AML-193 (cell line): ENCODE results near the gene UBAP1L.

Experiments used
- DNase-seq, 2 experiments: peaks; one replicate each; lab custom pipeline; 2025; lab: John Stamatoyannopoulos, UW

The UBAP1L gene

GRCh38 chr15:65066635-65067316, 48.2 kb downstream of the UBAP1L start:
- DNase-seq = no peak

- no peak for DNase-seq
Observed at GRCh38 chr15:65066001-65066634, 48.9 kb downstream of the UBAP1L start.

GRCh38 chr15:65062726-65063125, 52.3 kb downstream of the UBAP1L start:
- DNase-seq = no peak

- no peak for DNase-seq
Observed at GRCh38 chr15:65062061-65062460, 52.9 kb downstream of the UBAP1L start.

GRCh38 chr15:65060641-65061397, 54.2 kb downstream of the UBAP1L start:
- DNase-seq = no peak

GRCh38 chr15:65059931-65060596, 54.9 kb downstream of the UBAP1L start:
- no peak for DNase-seq

GRCh38 chr15:65059369-65059750, 55.6 kb downstream of the UBAP1L start:
- DNase-seq = no peak

- DNase-seq = no peak
Observed at GRCh38 chr15:65058394-65059368, 56.3 kb downstream of the UBAP1L start.

GRCh38 chr15:65057549-65057940, 57.5 kb downstream of the UBAP1L start:
- DNase-seq = no peak

- no peak for DNase-seq
Observed at GRCh38 chr15:65056868-65057548, 58.0 kb downstream of the UBAP1L start.

- no peak for DNase-seq
Observed at GRCh38 chr15:65056106-65056505, 58.9 kb downstream of the UBAP1L start.

- no peak for DNase-seq
Observed at GRCh38 chr15:65055201-65055870, 59.7 kb downstream of the UBAP1L start.

GRCh38 chr15:65054333-65055200, 60.4 kb downstream of the UBAP1L start:
- peak; percentile 32 to 39 for DNase-seq

GRCh38 chr15:65052956-65053355, 62.0 kb downstream of the UBAP1L start:
- DNase-seq = no peak

GRCh38 chr15:65051266-65051665, 63.7 kb downstream of the UBAP1L start:
- DNase-seq = no peak

GRCh38 chr15:65050270-65050669, 64.7 kb downstream of the UBAP1L start:
- DNase-seq = no peak

- peak; percentile 44 to 58 for DNase-seq
Observed at GRCh38 chr15:65049418-65049840, 65.6 kb downstream of the UBAP1L start.

GRCh38 chr15:65048241-65048640, 66.8 kb downstream of the UBAP1L start:
- DNase-seq = no peak
